H9 (cell line): ENCODE data around the gene GUCY2F. TPM values are rescaled to one million over a fixed set of nuclear protein-coding genes. Genes with fewer than 3 reads are reported as not detected.

Source experiments
- DNase-seq: peaks from one replicate; pipeline ENCODE4 v3.0.0-alpha.2; 2017
- H2AFZ ChIP-seq: one replicate; pipeline ENCODE4 v1.6.1; 2013; ENCODE audit warnings: mild to moderate bottlenecking, low read length, control low read depth, moderate library complexity
- H2AK5ac ChIP-seq: 2 replicates; pipeline ENCODE4 v1.6.1; 2013; ENCODE audit warnings: low read length, control low read depth, mixed read lengths; ENCODE audit not compliant: insufficient read length
- H2BK120ac ChIP-seq: one replicate; pipeline ENCODE4 v1.6.1; 2013; ENCODE audit warnings: low read depth, mild to moderate bottlenecking, low read length, control low read depth, inconsistent platforms; ENCODE audit not compliant: poor library complexity, severe bottlenecking
- H2BK12ac ChIP-seq: 2 replicates; pipeline ENCODE4 v1.6.1; 2013; ENCODE audit warnings: low read length, control low read depth, mixed read lengths, low read depth; ENCODE audit not compliant: insufficient read length
- H2BK15ac ChIP-seq: 2 replicates; pipeline ENCODE4 v1.6.1; 2013; ENCODE audit warnings: low read depth, low read length, control low read depth
- H2BK20ac ChIP-seq: one replicate; pipeline ENCODE4 v1.6.1; 2013; ENCODE audit warnings: low read depth, mild to moderate bottlenecking, low read length, control low read depth, inconsistent platforms; ENCODE audit not compliant: poor library complexity, severe bottlenecking
- H2BK5ac ChIP-seq: 2 replicates; pipeline ENCODE4 v1.6.1; 2013; ENCODE audit warnings: low read length, control low read depth, mixed read lengths; ENCODE audit not compliant: insufficient read length
- H3K14ac ChIP-seq: 2 replicates; pipeline ENCODE4 v1.6.1; 2013; ENCODE audit warnings: low read length, control low read depth; ENCODE audit not compliant: insufficient read depth
- H3K18ac ChIP-seq: 2 replicates; pipeline ENCODE4 v1.6.1; 2013; ENCODE audit warnings: low read depth, mild to moderate bottlenecking, mixed read lengths, low read length, control low read depth; ENCODE audit not compliant: insufficient read length
- H3K23ac ChIP-seq: 2 replicates; pipeline ENCODE4 v1.6.1; 2013; ENCODE audit warnings: low read length, control low read depth, mixed read lengths, low read depth; ENCODE audit not compliant: insufficient read length
- H3K23me2 ChIP-seq: 2 replicates; pipeline ENCODE4 v1.6.1; 2013; ENCODE audit warnings: low read depth, mild to moderate bottlenecking, mixed read lengths, low read length, control low read depth; ENCODE audit not compliant: insufficient read length, poor library complexity, severe bottlenecking
- H3K27ac ChIP-seq: 2 replicates; pipeline ENCODE4 v1.5.1; 2013; ENCODE audit warnings: low read length, control low read depth, mixed read lengths, low read depth; ENCODE audit not compliant: insufficient read length
- H3K27me3 ChIP-seq: 2 replicates; pipeline ENCODE4 v1.6.1; 2013; ENCODE audit warnings: low read length, control low read depth, inconsistent platforms; ENCODE audit not compliant: insufficient read depth
- H3K4ac ChIP-seq: 2 replicates; pipeline ENCODE4 v1.6.1; 2013; ENCODE audit warnings: low read depth, mild to moderate bottlenecking, control low read depth, inconsistent platforms, low read length, moderate library complexity
- H3K4me1 ChIP-seq: 2 replicates; pipeline ENCODE4 v1.6.1; 2013; ENCODE audit warnings: low read length, control low read depth, inconsistent platforms; ENCODE audit not compliant: insufficient read depth
- H3K4me2 ChIP-seq: 2 replicates; pipeline ENCODE4 v1.6.1; 2013; ENCODE audit warnings: low read length, control low read depth, mixed read lengths; ENCODE audit not compliant: insufficient read length, insufficient read depth
- H3K56ac ChIP-seq: 2 replicates; pipeline ENCODE4 v1.6.1; 2013; ENCODE audit warnings: low read depth, mild to moderate bottlenecking, mixed read lengths, low read length, control low read depth; ENCODE audit not compliant: insufficient read length
- H3K79me1 ChIP-seq: 2 replicates; pipeline ENCODE4 v1.6.1; 2013; ENCODE audit warnings: low read depth, mild to moderate bottlenecking, moderate library complexity, low read length, control low read depth, inconsistent platforms; ENCODE audit not compliant: insufficient read depth, poor library complexity, severe bottlenecking
- H3K79me2 ChIP-seq: 2 replicates; pipeline ENCODE4 v1.6.1; 2013; ENCODE audit warnings: low read length, control low read depth, inconsistent platforms; ENCODE audit not compliant: insufficient read depth
- H3K9ac ChIP-seq: 2 replicates; pipeline ENCODE4 v1.6.1; 2013; ENCODE audit warnings: low read length, control low read depth, mixed read lengths; ENCODE audit not compliant: insufficient read length; ENCODE audit errors: extremely low read depth
- H3K9me3 ChIP-seq: one replicate; pipeline ENCODE4 v1.6.1; 2013; ENCODE audit warnings: low read depth, low read length, inconsistent platforms; ENCODE audit not compliant: control insufficient read depth
- H3T11ph ChIP-seq: one replicate; pipeline ENCODE4 v1.6.1; 2013; ENCODE audit warnings: mild to moderate bottlenecking, low read length, control low read depth, inconsistent platforms
- H4K20me1 ChIP-seq: one replicate; pipeline ENCODE4 v1.6.1; 2013; ENCODE audit not compliant: control insufficient read depth, insufficient read length, insufficient read depth
- H4K5ac ChIP-seq: 2 replicates; pipeline ENCODE4 v1.6.1; 2013; ENCODE audit warnings: low read depth, mild to moderate bottlenecking, mixed read lengths, low read length, control low read depth; ENCODE audit not compliant: insufficient read length
- H4K8ac ChIP-seq: replicated peaks from 2 replicates; pipeline ENCODE4 v1.6.1; 2013; ENCODE audit warnings: low read length, control low read depth, mixed read lengths, low read depth; ENCODE audit not compliant: insufficient read length
- H4K91ac ChIP-seq: 2 replicates; pipeline ENCODE4 v1.6.1; 2013; ENCODE audit warnings: low read depth, mild to moderate bottlenecking, moderate library complexity, mixed read lengths, low read length, control low read depth; ENCODE audit not compliant: insufficient read length
- H3K27ac Mint-ChIP-seq, 3 experiments: 2 replicates in 2 of 3; 3 replicates in 1 of 3; pipeline ENCODE4 v1.8.0; 2020 to 2021; ENCODE audit warnings: mixed read lengths in 3 of 3, mild to moderate bottlenecking in 1 of 3, moderate library complexity in 1 of 3
- H3K27me3 Mint-ChIP-seq: 2 replicates; pipeline ENCODE4 v1.8.0; 2021; ENCODE audit warnings: low read depth, mild to moderate bottlenecking, moderate library complexity, mixed read lengths
- H3K36me3 Mint-ChIP-seq, 3 experiments: 2 replicates in 2 of 3; 3 replicates in 1 of 3; pipeline ENCODE4 v1.8.0; 2020 to 2021; ENCODE audit warnings: low read depth in 3 of 3, mixed read lengths in 3 of 3; ENCODE audit not compliant: insufficient read depth in 1 of 3
- H3K4me1 Mint-ChIP-seq, 2 experiments: 2 replicates each; pipeline ENCODE4 v1.8.0; 2020; ENCODE audit warnings: mixed read lengths in 2 of 2
- H3K4me3 Mint-ChIP-seq, 2 experiments: 2 replicates in 1 of 2; 3 replicates in 1 of 2; pipeline ENCODE4 v1.8.0; 2020 to 2021; ENCODE audit warnings: mild to moderate bottlenecking in 2 of 2, mixed read lengths in 2 of 2, moderate library complexity in 1 of 2
- H3K9me3 Mint-ChIP-seq, 2 experiments: 2 replicates in 1 of 2; 3 replicates in 1 of 2; pipeline ENCODE4 v1.8.0; 2020; ENCODE audit warnings: mild to moderate bottlenecking in 2 of 2, mixed read lengths in 2 of 2, moderate library complexity in 1 of 2
- CTCF ChIP-seq: fragments of 200-600 bp; sonication (generic); conservative IDR thresholded peaks from 3 replicates; pipeline ENCODE4 v1.8.0; 2021; ENCODE audit warnings: antibody characterized with exemption, mild to moderate bottlenecking
- WGBS: extraction: QIAGEN DNeasy Blood & Tissue Kit; methylation state at CpG from one replicate; pipeline ENCODE4 v1.1.7; 2013; ENCODE audit warnings: missing lambda C conversion rate, low lambda C conversion rate, mixed read lengths; ENCODE audit not compliant: insufficient read length; ENCODE audit errors: extremely low coverage; 5-methylcytosine and 5-hydroxymethylcytosine counted together
- total RNA-seq: library from RNA; stranded (reverse); gene quantifications from 2 replicates; pipeline ENCODE4 v1.2.1, GENCODE V29; 2021

Gene GUCY2F
- total RNA-seq, 1 experiment from 2014 or later = 0.11 TPM

- H3K9me3 ChIP-seq = no peaks in the 10 kb centered on the region
- H3K4me2 ChIP-seq = no peak overlapping the region
- H4K8ac ChIP-seq = no peak overlapping the region
- H3K27me3 ChIP-seq = no peaks in the 10 kb centered on the region
- H3K36me3 Mint-ChIP-seq = no peaks in the 10 kb centered on the region; a peak in 1 of 7 replicates
- no peak overlapping the region for H2AFZ ChIP-seq
- H3K27ac Mint-ChIP-seq = no peak overlapping the region
- no peak overlapping the region for H3K4me3 Mint-ChIP-seq
- H3K27ac ChIP-seq = no peak overlapping the region
- peaks cover 7% of the 10 kb centered on the region in 2 experiments for H3K4me1 Mint-ChIP-seq
- H3K27me3 Mint-ChIP-seq = peaks cover 21% of the 10 kb centered on the region
- H3K9ac ChIP-seq = no peak overlapping the region
- no peak overlapping the region for H3T11ph ChIP-seq
- H3K79me2 ChIP-seq = no peaks in the 10 kb centered on the region
- no peak overlapping the region for H2BK15ac ChIP-seq
- no peak overlapping the region for H3K56ac ChIP-seq
- H3K9me3 Mint-ChIP-seq = no peaks in the 10 kb centered on the region; a peak in 2 of 5 replicates
- no peak overlapping the region for H3K4ac ChIP-seq
- no peak overlapping the region for H3K14ac ChIP-seq
- TF ChIP-seq CTCF = no peak
- H3K18ac ChIP-seq = no peak overlapping the region
- H3K79me1 ChIP-seq = no peaks in the 10 kb centered on the region
- H3K23ac ChIP-seq = no peak overlapping the region
- H2BK12ac ChIP-seq = no peak overlapping the region
- WGBS = 100% methylated on average over 1 of the region's 1 CpG
- H2BK120ac ChIP-seq = no peak overlapping the region
- DNase-seq = no peak
- H3K23me2 ChIP-seq = no peaks in the 10 kb centered on the region
- H4K20me1 ChIP-seq = no peaks in the 10 kb centered on the region
- H4K91ac ChIP-seq = no peak overlapping the region
- H3K4me1 ChIP-seq = no peaks in the 10 kb centered on the region; the same call in 1 of the 2 replicates
- H2AK5ac ChIP-seq = no peak overlapping the region
- H2BK20ac ChIP-seq = no peak overlapping the region
- no peak overlapping the region for H2BK5ac ChIP-seq
- H4K5ac ChIP-seq = no peak overlapping the region
Observed at GRCh38 chrX:109519001-109519400, 37.1 kb upstream of the GUCY2F start.
